ENCODE data around the gene FLOT1. TPM values are rescaled to one million over a fixed set of nuclear protein-coding genes. Genes with fewer than 3 reads are reported as not detected.

Gene FLOT1
- total RNA-seq, 1 donor from 2014 or later = 77.6 TPM

DNA sequence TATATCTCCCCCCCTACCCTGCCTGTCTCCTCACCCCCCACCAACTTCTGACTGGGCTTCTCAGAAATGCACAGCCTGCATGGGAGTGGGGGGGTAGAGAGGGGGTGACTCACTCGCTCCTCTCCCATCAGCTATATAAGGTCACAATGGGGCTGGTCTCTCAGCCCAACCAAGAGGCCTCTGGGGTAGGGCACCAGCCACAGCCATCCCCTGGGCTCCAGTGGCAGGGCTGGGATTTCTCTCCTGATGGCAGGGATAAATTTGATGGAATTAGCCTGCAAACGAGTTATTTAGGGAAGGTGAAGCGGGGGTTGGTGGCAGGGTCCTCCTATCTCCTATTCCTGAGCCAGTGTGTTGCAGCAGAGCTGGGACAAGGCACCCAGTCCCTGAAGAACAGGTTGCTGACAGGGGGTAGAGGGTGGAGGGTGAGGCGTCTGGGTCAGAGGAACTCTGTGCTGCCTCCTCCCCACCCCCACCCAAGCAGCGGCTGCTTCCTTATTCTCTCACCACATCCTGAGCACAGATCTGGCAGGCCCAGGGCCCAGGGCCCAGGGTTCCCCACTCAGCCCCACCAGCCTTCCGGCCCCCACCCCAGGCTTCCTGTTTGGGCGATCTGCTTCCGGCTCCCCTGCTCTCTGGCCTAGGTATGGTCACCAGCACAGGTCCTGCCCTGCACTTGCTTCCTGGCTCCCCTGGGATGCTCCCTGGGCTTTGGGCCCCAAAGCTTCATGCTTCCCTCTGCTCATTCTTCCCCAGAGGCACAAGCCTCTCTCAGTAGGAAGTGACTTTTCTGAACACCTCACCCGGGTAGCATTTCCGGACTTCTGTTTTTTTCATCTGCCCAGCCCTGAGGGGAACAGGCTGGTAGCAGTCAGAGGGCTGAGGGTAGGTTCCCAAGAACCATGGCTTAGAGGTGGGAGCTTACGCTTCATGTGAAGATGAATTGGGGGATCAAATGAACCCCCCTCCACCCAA, 60.1 kb downstream of the FLOT1 start:
- H3K4me1 ChIP-seq (ENCODE audit: insufficient read depth, low read length) = peaks cover 40% of the 10 kb centered on the region
- H4K20me1 ChIP-seq (ENCODE audit: insufficient read depth, low read length) = peaks cover 84% of the 10 kb centered on the region
- peaks cover 93% of the 10 kb centered on the region for H3K79me2 ChIP-seq (ENCODE audit: insufficient read depth, low read length)
- no peaks in the 10 kb centered on the region for H3K27me3 ChIP-seq (ENCODE audit: insufficient read depth, low read length)
- peak overlapping the region; percentile 98 for H3K9ac ChIP-seq (ENCODE audit: low read length)
- no peaks in the 10 kb centered on the region for H3K9me3 ChIP-seq (ENCODE audit: insufficient read depth, low read depth, low read length)
- no peaks in the 10 kb centered on the region for H3K9me3 Mint-ChIP-seq (ENCODE audit: unreplicated experiment)
- H3K4me3 Mint-ChIP-seq (ENCODE audit: unreplicated experiment) = peak overlapping the region; percentile 98
- TF ChIP-seq CTCF (IDR thresholded peaks at IDR 0.05; ENCODE audit: insufficient read depth, low read depth, low read length) (no peak), EZH2 (IDR thresholded peaks at IDR 0.05; ENCODE audit: insufficient read depth, low read length) (no peak)
- H3K4me3 ChIP-seq (ENCODE audit: insufficient read depth, low read depth, low read length) = peak overlapping the region; percentile 87
- no peaks in the 10 kb centered on the region for H3K27me3 Mint-ChIP-seq (ENCODE audit: low read depth, unreplicated experiment)
- no peak for FAIRE-seq
- peaks cover 24% of the 10 kb centered on the region for H3K36me3 ChIP-seq (ENCODE audit: insufficient read depth, low read length)
- peak overlapping the region; percentile 99 for H3K27ac Mint-ChIP-seq (ENCODE audit: unreplicated experiment)
- peaks cover 22% of the 10 kb centered on the region for H3K36me3 Mint-ChIP-seq (ENCODE audit: low read depth, unreplicated experiment)
- H3K27ac ChIP-seq (ENCODE audit: low read depth, low read length) = peak overlapping the region; percentile 81
- H3K4me2 ChIP-seq (ENCODE audit: low read length) = peak overlapping the region; percentile 100
- H3K4me1 Mint-ChIP-seq (ENCODE audit: low read depth, unreplicated experiment) = peaks cover 23% of the 10 kb centered on the region
- peak; percentile 77 for DNase-seq (ENCODE audit: low read depth)
- no peak overlapping the region for H2AFZ ChIP-seq (ENCODE audit: low read depth, low read length)

DNA sequence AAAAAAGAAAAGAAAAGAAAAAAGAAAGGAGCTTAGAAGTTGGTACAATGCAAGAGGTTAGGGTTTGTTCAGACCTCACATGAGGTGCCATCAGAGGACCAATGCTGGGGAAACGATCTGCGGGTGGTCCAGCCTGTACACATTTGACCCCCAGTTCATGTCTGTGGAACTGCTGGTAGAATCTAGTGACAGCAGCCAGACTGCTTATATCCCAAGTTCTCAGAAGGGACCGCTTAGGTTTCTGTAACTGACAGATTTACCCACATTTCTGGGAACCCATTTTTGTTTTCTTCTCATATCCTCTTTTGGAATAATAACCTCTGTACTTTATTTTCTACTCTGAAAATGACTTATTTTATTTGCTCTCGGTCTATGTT, 60.7 kb downstream of the FLOT1 start:
- DNase-seq (ENCODE audit: low read depth) (no peak), FAIRE-seq (no peak)
- Histone ChIP-seq H3K79me2 (ENCODE audit: insufficient read depth, low read length) (peaks cover 96% of the 10 kb centered on the region), H3K4me1 (ENCODE audit: insufficient read depth, low read length) (peaks cover 40% of the 10 kb centered on the region), H3K36me3 (ENCODE audit: insufficient read depth, low read length) (peaks cover 26% of the 10 kb centered on the region), H2AFZ (ENCODE audit: low read depth, low read length) (no peak overlapping the region), H3K27ac (ENCODE audit: low read depth, low read length) (peak overlapping the region; percentile 81), H3K9me3 (ENCODE audit: insufficient read depth, low read depth, low read length) (no peaks in the 10 kb centered on the region), H3K4me3 (ENCODE audit: insufficient read depth, low read depth, low read length) (peak overlapping the region; percentile 87), H3K9ac (ENCODE audit: low read length) (peak overlapping the region; percentile 98), H3K27me3 (ENCODE audit: insufficient read depth, low read length) (no peaks in the 10 kb centered on the region), H4K20me1 (ENCODE audit: insufficient read depth, low read length) (peaks cover 91% of the 10 kb centered on the region), H3K4me2 (ENCODE audit: low read length) (peak overlapping the region; percentile 100)
- TF ChIP-seq CTCF (IDR thresholded peaks at IDR 0.05; ENCODE audit: insufficient read depth, low read depth, low read length) = no peak
- TF ChIP-seq EZH2 (IDR thresholded peaks at IDR 0.05; ENCODE audit: insufficient read depth, low read length) = no peak
- no peaks in the 10 kb centered on the region for H3K9me3 Mint-ChIP-seq (ENCODE audit: unreplicated experiment)
- peaks cover 24% of the 10 kb centered on the region for H3K36me3 Mint-ChIP-seq (ENCODE audit: low read depth, unreplicated experiment)
- no peaks in the 10 kb centered on the region for H3K27me3 Mint-ChIP-seq (ENCODE audit: low read depth, unreplicated experiment)
- peaks cover 23% of the 10 kb centered on the region for H3K4me1 Mint-ChIP-seq (ENCODE audit: low read depth, unreplicated experiment)
- peak overlapping the region; percentile 99 for H3K27ac Mint-ChIP-seq (ENCODE audit: unreplicated experiment)
- peak overlapping the region; percentile 98 for H3K4me3 Mint-ChIP-seq (ENCODE audit: unreplicated experiment)
